Astrocyte (in vitro differentiated cells and primary cell): ENCODE measurements around the gene ZNF280C.

ENCODE experiments used
- CTCF ChIP-seq: IDR thresholded peaks from 2 replicates; pipeline ENCODE4 v1.5.1; 2011; ENCODE audit warnings: low read depth, mild to moderate bottlenecking, inconsistent platforms, low read length, moderate library complexity; ENCODE audit not compliant: insufficient read depth
- EZH2 ChIP-seq: IDR thresholded peaks from 2 replicates; pipeline ENCODE4 v1.6.1; 2012; ENCODE audit warnings: mild to moderate bottlenecking, low read length, inconsistent platforms; ENCODE audit not compliant: insufficient read depth

- TF ChIP-seq CTCF (no peak), EZH2 (no peak)
These were observed 106.5 kb downstream of the ZNF280C start for GRCh38 chrX:130162094-130162735.
